GM19035 (cell line): Measurements from ENCODE around the gene AGTPBP1.

Source experiments
- ATAC-seq: cut with Tn5 transposase; IDR thresholded peaks from one replicate; pipeline ENCODE4 v1.9.1; 2021; ENCODE audit not compliant: unreplicated experiment

The AGTPBP1 gene

GRCh38 chr9:85502815-85503655, 238.7 kb downstream of the AGTPBP1 start:
- ATAC-seq, result no peak

- ATAC-seq, result no peak
These were observed 239.9 kb downstream of the AGTPBP1 start for GRCh38 chr9:85501882-85502281.

GRCh38 chr9:85501456-85501855, 240.3 kb downstream of the AGTPBP1 start:
- no peak for ATAC-seq
